CD8-positive, alpha-beta memory T cell (primary cell): ENCODE data around the gene ASGR1. TPM values are rescaled to one million over a fixed set of nuclear protein-coding genes. Genes with fewer than 3 reads are reported as not detected.
A peak's percentile ranks its signal among the peaks of the same experiment; 100 is the strongest.

Source experiments
- CTCF ChIA-PET: fragments of 350-600 bp; sonication (Branson Sonifier 250); formaldehyde crosslinking; loops from one replicate; lab custom pipeline; 2021; ENCODE audit warnings: antibody characterized with exemption; lab: Charles Lee
- POLR2A ChIA-PET: fragments of 350-600 bp; sonication (Branson Sonifier 250); formaldehyde crosslinking; loops from one replicate; lab custom pipeline; 2021; ENCODE audit warnings: antibody characterized with exemption; lab: Charles Lee
- DNase-seq, 5 donors: peaks; one replicate each; pipeline versions ENCODE4 v3.0.0 to v3.0.0-alpha.2; 2020 to 2022; ENCODE audit warnings: mixed read lengths in 1 of 5
- H3K27ac ChIP-seq: one replicate; pipeline ENCODE4 v1.7.0; 2013; ENCODE audit warnings: low read depth, mild to moderate bottlenecking, low read length, moderate library complexity
- H3K27me3 ChIP-seq: 2 replicates; pipeline ENCODE4 v1.7.0; 2013; ENCODE audit warnings: low read length, mild to moderate bottlenecking; ENCODE audit not compliant: insufficient read depth, poor library complexity, severe bottlenecking
- H3K36me3 ChIP-seq: 2 replicates; pipeline ENCODE4 v1.7.0; 2013; ENCODE audit warnings: mild to moderate bottlenecking, low read length, moderate library complexity; ENCODE audit not compliant: insufficient read depth
- H3K4me1 ChIP-seq: 2 replicates; pipeline ENCODE4 v1.7.0; 2013; ENCODE audit warnings: mild to moderate bottlenecking, low read length, moderate library complexity; ENCODE audit not compliant: insufficient read depth
- H3K4me3 ChIP-seq: 2 replicates; pipeline ENCODE4 v1.7.0; 2013; ENCODE audit warnings: mild to moderate bottlenecking, low read length
- H3K9me3 ChIP-seq: 2 replicates; pipeline ENCODE4 v1.7.0; 2013; ENCODE audit warnings: mild to moderate bottlenecking, low read length
- H3K27ac Mint-ChIP-seq, 8 donors: one replicate each; pipeline ENCODE4 v1.8.0; 2020 to 2021; ENCODE audit warnings: mixed read lengths in 8 of 8, mild to moderate bottlenecking in 6 of 8, inconsistent platforms in 3 of 8, moderate library complexity in 3 of 8
- H3K27me3 Mint-ChIP-seq, 2 donors: one replicate each; pipeline ENCODE4 v1.8.0; 2020 to 2021; ENCODE audit warnings: mixed read lengths in 2 of 2, mild to moderate bottlenecking in 1 of 2, moderate library complexity in 1 of 2
- H3K36me3 Mint-ChIP-seq, 3 donors: one replicate each; pipeline ENCODE4 v1.8.0; 2020 to 2021; ENCODE audit warnings: mixed read lengths in 3 of 3, inconsistent platforms in 1 of 3, mild to moderate bottlenecking in 1 of 3
- H3K4me1 Mint-ChIP-seq, 3 donors: one replicate each; pipeline ENCODE4 v1.8.0; 2020 to 2021; ENCODE audit warnings: mixed read lengths in 3 of 3, inconsistent platforms in 1 of 3, mild to moderate bottlenecking in 1 of 3
- H3K4me3 Mint-ChIP-seq, 7 donors: one replicate each; pipeline ENCODE4 v1.8.0; 2020 to 2021; ENCODE audit warnings: mixed read lengths in 7 of 7, mild to moderate bottlenecking in 6 of 7, moderate library complexity in 4 of 7, inconsistent platforms in 2 of 7
- H3K9me3 Mint-ChIP-seq, 5 donors: one replicate each; pipeline ENCODE4 v1.8.0; 2020 to 2022; ENCODE audit warnings: mixed read lengths in 5 of 5, mild to moderate bottlenecking in 3 of 5, moderate library complexity in 2 of 5, inconsistent platforms in 1 of 5
- polyA plus RNA-seq: library from polyadenylated mRNA; unstranded; fragments of 300-500 nt; fragmentation: Illumina TruSeq; gene quantifications from one replicate; pipeline ENCODE4 v1.2.3, GENCODE V29; 2021
- total RNA-seq, 2 experiments: library from RNA; stranded (reverse); gene quantifications; one replicate each; pipeline ENCODE4 v1.2.3, GENCODE V29; 2021

ASGR1 gene
- total and polyA plus RNA-seq, 3 experiments from 2014 or later: 0.46 to 0.55 TPM; not detected in 1

DNA sequence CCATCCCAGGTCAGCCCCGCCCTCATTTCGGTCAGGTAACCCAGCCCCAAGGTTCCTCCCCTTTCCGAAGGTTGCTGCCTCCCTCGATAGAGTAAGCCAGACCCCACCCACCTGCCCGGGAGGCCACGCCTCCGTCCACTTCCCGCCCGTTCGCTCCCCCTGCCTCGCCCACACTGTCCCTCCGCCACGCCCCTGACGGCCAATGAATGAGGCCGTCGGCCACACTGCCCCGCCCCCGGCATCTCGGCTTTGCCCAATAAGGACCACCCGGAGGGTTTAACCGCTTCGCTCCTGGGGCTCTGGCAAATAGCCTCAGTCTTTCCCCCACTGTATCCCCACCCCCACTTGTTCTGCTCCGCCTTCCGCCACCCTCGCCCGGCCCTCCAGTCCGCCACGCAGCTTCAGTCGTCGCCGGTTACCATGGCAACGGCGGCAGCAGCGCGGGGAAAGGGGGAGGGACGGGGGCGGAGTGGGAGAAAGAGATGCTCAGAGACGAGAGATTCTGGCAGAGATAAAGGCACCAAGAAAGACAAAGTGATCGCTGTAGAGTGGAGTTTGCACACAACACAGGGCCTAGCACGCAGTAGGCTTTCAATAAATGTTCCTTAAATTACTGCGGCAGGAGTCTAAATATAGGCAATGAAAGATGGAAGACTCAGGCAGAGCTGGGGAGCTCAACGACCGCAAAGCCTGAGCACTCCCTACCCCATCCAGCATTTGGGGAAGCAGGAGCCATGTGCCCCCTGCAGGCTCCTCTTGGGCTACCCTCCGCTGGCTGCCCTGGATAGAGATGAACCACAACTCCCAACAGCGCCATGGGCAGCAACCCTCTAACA, 35.3 kb upstream of the ASGR1 start:
- peaks cover 9 to 13% of the 10 kb centered on the region in 2 donors for H3K27me3 Mint-ChIP-seq
- peaks cover 0 to 1% (median 0%) of the 10 kb centered on the region in 5 donors for H3K9me3 Mint-ChIP-seq
- POLR2A ChIA-PET: interaction anchor here (1.0 to 2.3 kb wide), 7 partner anchors 19 to 473 kb away, joined by 3 to 12 read pairs (median 6); partner anchors contain the start of genes DVL2, GABARAP and WRAP53
- CTCF ChIA-PET: interaction anchor here (1.1 to 2.0 kb wide), 4 partner anchors 11 to 163 kb away, joined by 3 to 9 read pairs (median 4); partner anchors contain the start of gene DVL2
- no peaks in the 10 kb centered on the region for H3K36me3 Mint-ChIP-seq
- peak; percentile 97 to 99 (median 98) for DNase-seq
- Histone ChIP-seq H3K27ac (peak overlapping the region; percentile 83), H3K9me3 (no peaks in the 10 kb centered on the region), H3K36me3 (no peaks in the 10 kb centered on the region), H3K4me3 (peak overlapping the region; percentile 64), H3K4me1 (peaks cover 51% of the 10 kb centered on the region), H3K27me3 (no peaks in the 10 kb centered on the region)
- H3K4me3 Mint-ChIP-seq: peak overlapping the region; percentile 81 to 96 (median 85)
- H3K4me1 Mint-ChIP-seq: peaks cover 39 to 58% (median 51%) of the 10 kb centered on the region in 3 donors
- H3K27ac Mint-ChIP-seq: peak overlapping the region; percentile 91 to 100 (median 98)

DNA sequence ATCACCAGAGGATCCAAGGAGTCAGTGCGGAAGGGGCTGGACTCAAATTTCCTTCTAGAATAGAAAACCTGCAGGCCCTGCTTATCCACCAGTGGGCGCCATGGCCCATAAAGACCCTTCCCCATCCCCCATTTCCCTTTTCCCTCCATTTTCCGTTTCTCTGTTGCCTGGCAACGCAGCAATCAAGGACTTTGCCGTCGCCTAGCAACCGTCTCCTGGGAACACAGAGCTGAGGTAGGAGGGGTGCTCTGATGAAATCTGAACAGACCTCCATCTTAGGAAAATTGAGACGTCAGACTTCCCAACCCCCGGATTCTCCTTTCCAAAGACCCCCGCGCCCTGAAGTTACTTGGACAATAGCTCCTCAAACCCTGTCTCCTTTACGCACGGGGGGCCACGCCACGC, 34.7 kb upstream of the ASGR1 start:
- CTCF ChIA-PET: interaction anchor here (1.1 to 2.0 kb wide), 4 partner anchors 10 to 162 kb away, joined by 3 to 9 read pairs (median 4); partner anchors contain the start of gene DVL2
- H3K9me3 ChIP-seq: no peaks in the 10 kb centered on the region

DNA sequence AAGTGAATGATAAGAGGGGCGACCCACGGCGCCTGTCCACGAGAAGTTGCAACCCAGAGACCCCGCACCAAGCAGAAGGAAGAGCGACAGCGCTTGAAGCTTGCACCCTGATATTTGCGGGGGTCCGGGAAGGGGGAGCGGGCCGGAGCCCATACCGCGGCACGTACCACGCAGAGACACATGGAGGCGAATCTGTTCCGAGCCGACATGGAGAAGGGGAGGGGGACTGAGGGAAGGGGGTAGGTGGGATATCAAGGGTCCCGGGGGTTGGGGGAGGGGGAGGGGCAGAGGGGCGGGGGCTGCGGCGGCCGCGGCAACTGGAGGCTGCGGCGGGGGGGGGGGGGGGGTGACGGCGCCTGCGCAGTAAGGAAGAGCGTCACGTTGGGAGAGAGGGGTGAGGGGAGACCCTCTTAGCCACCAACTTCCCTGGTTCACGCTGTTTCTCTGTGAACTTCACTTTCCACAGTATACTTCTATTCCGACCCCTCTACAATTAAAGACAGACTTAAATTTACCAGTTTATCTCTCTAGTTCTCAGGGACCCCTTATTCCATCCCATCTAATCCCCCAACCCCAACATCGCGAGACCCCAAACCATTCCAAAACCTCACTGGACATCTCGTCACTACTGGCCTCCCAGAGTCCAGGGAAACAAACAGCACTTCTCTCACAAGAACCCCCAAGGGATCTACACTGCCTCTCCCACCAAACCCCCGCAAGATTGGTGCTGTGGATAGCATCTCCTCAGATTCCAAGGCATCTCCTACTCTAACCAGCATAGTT, 32.5 kb upstream of the ASGR1 start:
- Mint-ChIP-seq H3K4me1 (peaks cover 26 to 36% (median 35%) of the 10 kb centered on the region in 3 donors), H3K36me3 (no peaks in the 10 kb centered on the region), H3K9me3 (peaks cover 0 to 1% (median 0%) of the 10 kb centered on the region in 5 donors), H3K4me3 (peak overlapping the region in 1 of 7 donors; percentile 20), H3K27ac (peak overlapping the region in 5 of 8 donors; percentile 7 to 81 (median 62)), H3K27me3 (peaks cover 9 to 13% of the 10 kb centered on the region in 2 donors)
- DNase-seq: no peak
- no peaks in the 10 kb centered on the region for H3K27me3 ChIP-seq
- H3K27ac ChIP-seq: no peak overlapping the region
- peaks cover 27% of the 10 kb centered on the region for H3K4me1 ChIP-seq
- no peaks in the 10 kb centered on the region for H3K9me3 ChIP-seq
- ChIA-PET POLR2A (no interaction called here), CTCF (no interaction called here)
- H3K4me3 ChIP-seq: no peak overlapping the region
- no peaks in the 10 kb centered on the region for H3K36me3 ChIP-seq

More for the DNA sequence above, 34.7 kb upstream of the ASGR1 start:
- POLR2A ChIA-PET: interaction anchor here (1.0 to 2.3 kb wide), 6 partner anchors 20 to 474 kb away, joined by 3 to 12 read pairs (median 6); partner anchors contain the start of genes DVL2 and WRAP53
- Histone ChIP-seq H3K36me3 (no peaks in the 10 kb centered on the region), H3K4me1 (peaks cover 45% of the 10 kb centered on the region), H3K4me3 (peak overlapping the region; percentile 64), H3K27ac (peak overlapping the region; percentile 83), H3K27me3 (no peaks in the 10 kb centered on the region)
- H3K4me3 Mint-ChIP-seq: peak overlapping the region; percentile 81 to 96 (median 85)
- H3K9me3 Mint-ChIP-seq: peaks cover 0 to 1% (median 0%) of the 10 kb centered on the region in 5 donors
- peaks cover 37 to 52% (median 45%) of the 10 kb centered on the region in 3 donors for H3K4me1 Mint-ChIP-seq
- DNase-seq: no peak
- H3K36me3 Mint-ChIP-seq: no peaks in the 10 kb centered on the region
- H3K27ac Mint-ChIP-seq: peak overlapping the region; percentile 91 to 100 (median 98)
- H3K27me3 Mint-ChIP-seq: peaks cover 9 to 13% of the 10 kb centered on the region in 2 donors

DNA sequence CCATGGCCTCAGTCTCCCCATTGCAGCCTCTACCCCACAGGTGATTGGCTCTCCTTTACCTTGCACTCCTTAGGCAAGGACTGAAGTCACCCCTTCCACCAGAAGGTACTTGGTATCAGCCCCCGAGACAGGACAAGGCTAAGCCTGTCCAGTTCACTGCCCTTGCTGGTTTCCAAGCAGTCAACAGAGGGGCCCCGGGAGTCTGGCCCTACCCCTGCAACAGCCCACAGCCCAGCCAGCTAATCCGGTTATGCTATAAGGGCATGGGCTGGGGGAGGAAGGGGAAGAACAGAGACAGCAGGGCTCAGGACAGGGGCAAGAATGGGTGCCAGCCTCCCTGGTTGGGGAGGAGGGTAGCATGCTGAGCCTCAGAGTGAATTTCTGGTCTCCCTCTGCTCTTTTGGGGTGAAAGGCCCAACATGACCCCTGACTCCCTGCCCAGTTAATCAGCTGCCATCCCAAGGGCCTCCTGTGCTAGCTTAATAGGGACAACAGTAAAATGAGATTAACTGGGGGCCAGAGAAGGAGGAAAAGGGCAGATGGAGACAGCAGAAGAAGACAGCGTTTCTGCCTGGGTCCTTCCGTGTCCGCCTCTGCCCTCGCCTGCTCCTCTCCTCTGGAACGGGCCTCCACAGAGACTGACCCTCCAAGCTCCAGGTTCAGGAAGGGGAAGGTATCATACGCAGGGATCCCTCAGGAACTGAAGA, 29.7 kb upstream of the ASGR1 start:
- H3K27ac Mint-ChIP-seq: peak overlapping the region in 4 of 8 donors; percentile 55 to 88 (median 74)
- no peak overlapping the region for H3K4me3 Mint-ChIP-seq
- DNase-seq: no peak
- H3K27me3 Mint-ChIP-seq: peaks cover 8 to 13% of the 10 kb centered on the region in 2 donors
- H3K36me3 ChIP-seq: no peaks in the 10 kb centered on the region
- no peaks in the 10 kb centered on the region for H3K27me3 ChIP-seq
- no peaks in the 10 kb centered on the region for H3K36me3 Mint-ChIP-seq
- H3K4me1 Mint-ChIP-seq: peaks cover 33 to 36% (median 35%) of the 10 kb centered on the region in 3 donors
- no peak overlapping the region for H3K27ac ChIP-seq
- POLR2A ChIA-PET: no interaction called here
- H3K9me3 ChIP-seq: no peaks in the 10 kb centered on the region
- CTCF ChIA-PET: no interaction called here
- no peak overlapping the region for H3K4me3 ChIP-seq
- peaks cover 24% of the 10 kb centered on the region for H3K4me1 ChIP-seq
- peaks cover 0 to under 1% (median 0%) of the 10 kb centered on the region in 5 donors for H3K9me3 Mint-ChIP-seq

DNA sequence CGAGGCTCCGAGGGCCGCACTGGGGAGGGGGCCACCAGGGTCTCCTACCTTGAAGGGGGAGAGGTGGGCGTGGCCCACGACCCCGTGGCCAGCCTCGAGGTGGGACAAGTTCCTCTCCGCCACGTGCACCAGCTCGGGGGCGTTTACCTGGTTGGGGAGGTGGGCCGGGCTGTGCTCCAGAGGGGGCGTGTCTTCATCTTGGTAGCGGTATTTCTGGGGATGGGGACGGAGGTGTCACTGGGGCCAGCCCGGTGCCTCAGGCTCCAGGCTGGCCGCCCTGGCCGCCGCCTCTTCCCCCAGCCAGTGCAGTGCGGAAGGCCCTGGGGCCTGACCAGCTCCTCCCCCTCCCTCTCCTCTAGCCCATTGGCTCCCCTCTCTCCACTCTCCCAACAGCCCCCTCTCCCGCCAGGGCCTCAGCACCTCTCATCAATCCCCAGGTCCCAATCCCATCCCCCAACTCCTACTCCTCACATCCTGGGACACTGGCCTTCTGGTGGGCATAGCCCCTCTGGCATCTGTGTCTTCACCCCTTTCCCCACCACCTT, 28.9 kb upstream of the ASGR1 start:
- POLR2A ChIA-PET: no interaction called here
- H3K4me3 Mint-ChIP-seq: peak overlapping the region in 1 of 7 donors; percentile 52
- Histone ChIP-seq H3K9me3 (no peaks in the 10 kb centered on the region), H3K36me3 (no peaks in the 10 kb centered on the region), H3K4me1 (peaks cover 20% of the 10 kb centered on the region), H3K4me3 (no peak overlapping the region), H3K27ac (no peak overlapping the region), H3K27me3 (no peaks in the 10 kb centered on the region)
- no peak for DNase-seq
- H3K4me1 Mint-ChIP-seq: peaks cover 30 to 33% (median 31%) of the 10 kb centered on the region in 3 donors
- H3K27me3 Mint-ChIP-seq: peaks cover 8 to 13% of the 10 kb centered on the region in 2 donors
- H3K27ac Mint-ChIP-seq: peak overlapping the region in 5 of 8 donors; percentile 21 to 88 (median 55)
- no peaks in the 10 kb centered on the region for H3K9me3 Mint-ChIP-seq
- CTCF ChIA-PET: no interaction called here
- H3K36me3 Mint-ChIP-seq: no peaks in the 10 kb centered on the region

DNA sequence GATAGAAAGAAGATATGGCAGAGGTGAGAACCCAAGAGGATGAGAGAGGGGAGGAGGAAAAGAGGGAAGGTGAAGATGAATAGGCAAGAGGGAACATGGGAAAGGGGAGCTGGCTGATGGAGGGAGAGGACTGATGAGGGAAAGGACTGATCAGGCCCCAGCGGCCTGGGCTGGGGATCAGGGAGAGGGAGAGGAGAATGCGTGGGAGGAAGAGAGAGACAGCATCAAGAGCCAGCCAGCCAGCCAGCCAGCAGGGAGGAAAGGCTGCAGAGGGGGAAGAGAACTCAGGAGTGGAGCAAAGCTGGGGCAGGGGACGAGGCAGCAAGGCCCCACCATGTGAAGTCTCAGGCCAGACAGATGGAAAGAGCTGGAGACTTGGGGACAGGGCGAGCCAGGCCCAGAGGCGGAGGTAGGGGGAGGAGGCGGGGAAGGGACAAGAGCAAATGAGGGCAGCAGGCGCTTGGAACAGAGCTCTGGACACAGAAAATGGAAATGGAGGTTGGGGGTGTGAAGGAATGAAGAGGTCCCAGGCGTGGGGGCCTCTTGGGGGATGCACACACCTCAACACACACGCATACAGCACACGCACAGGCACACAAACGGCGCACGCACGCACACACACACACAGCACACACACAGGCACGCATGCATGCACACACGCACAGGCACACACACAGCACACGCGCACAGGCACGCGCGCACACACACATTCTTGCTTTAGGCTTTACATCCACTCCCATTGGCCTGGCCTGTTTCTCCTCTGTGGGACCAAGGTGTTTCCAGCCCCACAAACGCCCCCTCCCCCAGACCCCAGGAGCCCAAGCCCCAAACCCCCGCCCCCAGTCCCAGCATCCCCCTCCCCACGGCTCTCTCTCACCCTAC, 28.2 kb upstream of the ASGR1 start:
- H3K4me3 ChIP-seq: no peak overlapping the region
- no peaks in the 10 kb centered on the region for H3K9me3 Mint-ChIP-seq
- DNase-seq: no peak
- H3K4me1 ChIP-seq: peaks cover 20% of the 10 kb centered on the region
- peak overlapping the region in 1 of 7 donors; percentile 41 for H3K4me3 Mint-ChIP-seq
- peaks cover 30 to 32% (median 31%) of the 10 kb centered on the region in 3 donors for H3K4me1 Mint-ChIP-seq
- no peaks in the 10 kb centered on the region for H3K36me3 ChIP-seq
- no peaks in the 10 kb centered on the region for H3K36me3 Mint-ChIP-seq
- ChIA-PET CTCF (no interaction called here), POLR2A (no interaction called here)
- peak overlapping the region; percentile 23 to 99 (median 90) for H3K27ac Mint-ChIP-seq
- peaks cover 8 to 13% of the 10 kb centered on the region in 2 donors for H3K27me3 Mint-ChIP-seq
- no peak overlapping the region for H3K27ac ChIP-seq
- H3K9me3 ChIP-seq: no peaks in the 10 kb centered on the region
- no peaks in the 10 kb centered on the region for H3K27me3 ChIP-seq
